GM12872 (cell line): ENCODE data around the gene HOXC10.

Experiments used
- CTCF ChIP-seq: IDR thresholded peaks from 3 replicates; pipeline ENCODE4 v1.5.1; 2011; ENCODE audit warnings: low read depth, mild to moderate bottlenecking, low read length, moderate library complexity; ENCODE audit not compliant: insufficient read depth

HOXC10 gene

GRCh38 chr12:53982648-53983567 is 2.0 kb upstream of the HOXC10 start:
- no peak for TF ChIP-seq CTCF

- no peak for TF ChIP-seq CTCF
These were observed 1.4 kb upstream of the HOXC10 start for GRCh38 chr12:53983568-53983949.

GRCh38 chr12:53983950-53984572 is 885 bp upstream of the HOXC10 start:
- TF ChIP-seq CTCF = no peak

GRCh38 chr12:53985692-53985993 is 697 bp downstream of the HOXC10 start:
- no peak for TF ChIP-seq CTCF

- no peak for TF ChIP-seq CTCF
These were observed 1.2 kb downstream of the HOXC10 start for GRCh38 chr12:53985994-53986685.

GRCh38 chr12:53986686-53987483 is 1.9 kb downstream of the HOXC10 start:
- TF ChIP-seq CTCF = no peak
